ENCODE measurements around the gene NEDD4L.
"Not testable (repeated sequence)": the region's sequence is repeated elsewhere in the genome, so short reads cannot be mapped to it uniquely, and the experiment has no call there.

The NEDD4L gene

GRCh38 chr18:58045242-58046092 is 1.4 kb downstream of the NEDD4L start:
- no peak for TF ChIP-seq CTCF (IDR thresholded peaks at IDR 0.05; ENCODE audit: low read depth, low read length, missing control alignments)
- DNase-seq (ENCODE audit: low read depth) = no peak
- peak overlapping the region; percentile 76 for H3K4me3 ChIP-seq (ENCODE audit: low read depth, low read length)
- in situ Hi-C loops (cut with HindIII; ENCODE audit: low sequenced_read_pairs) = no loop called here

GRCh38 chr18:58046093-58046793 is 2.2 kb downstream of the NEDD4L start:
- H3K4me3 ChIP-seq (ENCODE audit: low read depth, low read length) = peak overlapping the region; percentile 76
- TF ChIP-seq CTCF (IDR thresholded peaks at IDR 0.05; ENCODE audit: low read depth, low read length, missing control alignments) = no peak
- in situ Hi-C loops (cut with HindIII; ENCODE audit: low sequenced_read_pairs) = no loop called here
- no peak for DNase-seq (ENCODE audit: low read depth)

- DNase-seq (ENCODE audit: low read depth) = no peak
- no peak overlapping the region for H3K4me3 ChIP-seq (ENCODE audit: low read depth, low read length)
- in situ Hi-C loops (cut with HindIII; ENCODE audit: low sequenced_read_pairs) = no loop called here
- no peak for TF ChIP-seq CTCF (IDR thresholded peaks at IDR 0.05; ENCODE audit: low read depth, low read length, missing control alignments)
Measured at GRCh38 chr18:58046794-58047555, 2.9 kb downstream of the NEDD4L start.

GRCh38 chr18:58047556-58047882 is 3.5 kb downstream of the NEDD4L start:
- in situ Hi-C loops (cut with HindIII; ENCODE audit: low sequenced_read_pairs) = no loop called here
- DNase-seq (ENCODE audit: low read depth) = no peak
- no peak overlapping the region for H3K4me3 ChIP-seq (ENCODE audit: low read depth, low read length)
- no peak for TF ChIP-seq CTCF (IDR thresholded peaks at IDR 0.05; ENCODE audit: low read depth, low read length, missing control alignments)

- in situ Hi-C loops (cut with HindIII; ENCODE audit: low sequenced_read_pairs) = no loop called here
- no peak for TF ChIP-seq CTCF (IDR thresholded peaks at IDR 0.05; ENCODE audit: low read depth, low read length, missing control alignments)
- no peak overlapping the region for H3K4me3 ChIP-seq (ENCODE audit: low read depth, low read length)
- DNase-seq (ENCODE audit: low read depth) = no peak
Measured at GRCh38 chr18:58048081-58048642, 4.1 kb downstream of the NEDD4L start.

GRCh38 chr18:58049000-58049688 is 5.1 kb downstream of the NEDD4L start:
- no peak for TF ChIP-seq CTCF (IDR thresholded peaks at IDR 0.05; ENCODE audit: low read depth, low read length, missing control alignments)
- no peak for DNase-seq (ENCODE audit: low read depth)
- H3K4me3 ChIP-seq (ENCODE audit: low read depth, low read length) = no peak overlapping the region
- in situ Hi-C loops (cut with HindIII; ENCODE audit: low sequenced_read_pairs) = no loop called here

GRCh38 chr18:58050963-58051362 is 6.9 kb downstream of the NEDD4L start:
- H3K4me3 ChIP-seq (ENCODE audit: low read depth, low read length); DNase-seq (ENCODE audit: low read depth); in situ Hi-C loops (cut with HindIII; ENCODE audit: low sequenced_read_pairs): not testable (repeated sequence)

Measured in astrocyte of the cerebellum (primary cell).